Heart left ventricle (tissue), 13 donors: ENCODE measurements around the gene ARVCF.
A peak's percentile ranks its signal among the peaks of the same experiment; 100 is the strongest.

Source experiments
- CTCF ChIP-seq, 12 donors: fragments of 200-600 bp; sonication (generic) in 4 of 12; IDR thresholded peaks; one replicate each; pipeline versions ENCODE4 v1.5.0 to v1.8.0; 2018 to 2022; ENCODE audit warnings: antibody characterized with exemption in 12 of 12, mild to moderate bottlenecking in 5 of 12
- POLR2A ChIP-seq, 2 donors: fragments of 450-650 bp; IDR thresholded peaks; one replicate each; pipeline ENCODE4 v1.6.1; 2017; ENCODE audit warnings: antibody characterized with exemption in 2 of 2, mild to moderate bottlenecking in 2 of 2, moderate library complexity in 2 of 2
- donor health status: ischemic (EF 13 %, LVEDD 7.1; RV severe dilation, severe dysfunction).
- donor health status: DM: no; HTN: yes; CAD: no.
- donor health status: DM: no; HTN: no; CAD: no.
- donor health status: ischemic (EF 25% LVEDD 6.9; RV normal size, moderate dysfunction).
- donor health status: ischemic (EF 25% LVEDD 5.7; RV mildly dilated, moderate dysfunction).
- donor health status: ischemic (EF 35%, LVEDD 5.7; RV mildly dilated, moderate dysfunction).
- donor health status: nonischemic (EF 11% LVEDD 7.7; RV severe dilation, severe dysfunction).
- donor health status: DM: yes; HTN: yes; CAD: no.
- donor health status: PGD.
- donor health status: ischemic (EF 29% LVEDD 5.4; RV normal size, mild dysfunction).
- donor health status: nonischemic (EF 23%, LVEDD 6.1; RV moderate dilation, normal function).

- peak in 1 of 2 donors; percentile 30 for TF ChIP-seq POLR2A (IDR thresholded peaks at IDR 0.05)
- peak in 7 of 12 donors; percentile 9 to 41 (median 21) for TF ChIP-seq CTCF (IDR thresholded peaks at IDR 0.05)
Observed at GRCh38 chr22:20016734-20017621, at the start of gene ARVCF.
